GM23248 (cell line): ENCODE measurements around the gene OPN5. TPM values are rescaled to one million over a fixed set of nuclear protein-coding genes. Genes with fewer than 3 reads are reported as not detected.

Experiments
- DNase-seq: peaks from one replicate; pipeline ENCODE4 v3.0.0-alpha.2; 2015
- H2AFZ ChIP-seq: fragments of 200-600 bp; sonication (generic); 2 replicates; pipeline ENCODE4 v1.6.1; 2016; ENCODE audit warnings: antibody characterized with exemption
- H3F3A ChIP-seq: fragments of 200-600 bp; sonication (generic); 2 replicates; pipeline ENCODE4 v1.6.1; 2016; ENCODE audit warnings: mild to moderate bottlenecking, antibody characterized with exemption, mixed run types; ENCODE audit not compliant: insufficient read depth
- H3K27ac ChIP-seq: fragments of 200-600 bp; sonication (generic); 2 replicates; pipeline ENCODE4 v1.5.1; 2016; ENCODE audit warnings: mild to moderate bottlenecking
- H3K27me3 ChIP-seq: fragments of 200-600 bp; sonication (generic); replicated peaks from 2 replicates; pipeline ENCODE4 v1.6.1; 2016; ENCODE audit warnings: mild to moderate bottlenecking; ENCODE audit not compliant: insufficient read depth
- H3K36me3 ChIP-seq: fragments of 200-600 bp; sonication (generic); 2 replicates; pipeline ENCODE4 v1.6.1; 2016; ENCODE audit warnings: low read depth, mild to moderate bottlenecking
- H3K4me1 ChIP-seq: fragments of 200-600 bp; sonication (generic); 2 replicates; pipeline ENCODE4 v1.6.1; 2016; ENCODE audit warnings: mild to moderate bottlenecking; ENCODE audit not compliant: insufficient read depth
- H3K4me2 ChIP-seq: fragments of 200-600 bp; sonication (generic); one replicate; pipeline ENCODE4 v1.6.1; 2016; ENCODE audit warnings: mild to moderate bottlenecking; ENCODE audit not compliant: unreplicated experiment
- H3K4me3 ChIP-seq: fragments of 200-600 bp; sonication (generic); 2 replicates; pipeline ENCODE4 v1.5.1; 2016; ENCODE audit warnings: mild to moderate bottlenecking
- H3K79me2 ChIP-seq: fragments of 200-600 bp; sonication (generic); 2 replicates; pipeline ENCODE4 v1.6.1; 2016; ENCODE audit warnings: mild to moderate bottlenecking; ENCODE audit not compliant: insufficient read depth
- H3K9ac ChIP-seq: fragments of 200-600 bp; sonication (generic); 2 replicates; pipeline ENCODE4 v1.6.1; 2016; ENCODE audit warnings: mild to moderate bottlenecking
- H3K9me2 ChIP-seq: fragments of 200-600 bp; sonication (generic); 2 replicates; pipeline ENCODE4 v1.6.1; 2016; ENCODE audit warnings: mixed run types, mild to moderate bottlenecking, moderate library complexity; ENCODE audit not compliant: insufficient read depth
- H3K9me3 ChIP-seq: fragments of 200-600 bp; sonication (generic); one replicate; pipeline ENCODE4 v1.6.1; 2017; ENCODE audit warnings: low read depth
- H4K20me1 ChIP-seq: fragments of 200-600 bp; sonication (generic); 2 replicates; pipeline ENCODE4 v1.6.0; 2016; ENCODE audit not compliant: insufficient read depth
- EZH2 ChIP-seq: fragments of 200-600 bp; sonication (generic); IDR thresholded peaks from 2 replicates; pipeline ENCODE4 v1.6.1; 2018; ENCODE audit warnings: antibody characterized with exemption, mild to moderate bottlenecking; ENCODE audit not compliant: insufficient read depth, poor library complexity, severe bottlenecking
- EZH2phosphoT487 ChIP-seq: fragments of 200-600 bp; sonication (generic); IDR thresholded peaks from 2 replicates; pipeline ENCODE4 v1.6.1; 2018; ENCODE audit warnings: antibody characterized with exemption, moderate library complexity, mild to moderate bottlenecking, low read depth; ENCODE audit not compliant: insufficient read depth
- WGBS, 2 experiments: methylation state at CpG; one replicate each; pipeline ENCODE4 v1.1.6; 2015 to 2017; ENCODE audit warnings: low lambda C conversion rate in 2 of 2, low coverage in 1 of 2; ENCODE audit errors: missing lambda C conversion rate in 2 of 2; 5-methylcytosine and 5-hydroxymethylcytosine counted together
- in situ Hi-C: fragments of 300-500 bp; cut with MboI; formaldehyde crosslinking; loops from 2 replicates; pipeline ENCODE4 v1.15.0; 2020
- polyA plus RNA-seq: library from polyadenylated mRNA; unstranded; fragments of >200 nt; fragmentation: Nextera tagmentation; extraction: Ambion mirVana; gene quantifications from 2 replicates; pipeline ENCODE4 v1.2.1, GENCODE V29; 2016
- total RNA-seq: library from RNA; depleted of rRNA; stranded (reverse); fragments of >200 nt; shearing (Covaris generic); gene quantifications from 2 replicates; pipeline ENCODE4 v1.2.3, GENCODE V29; 2014

OPN5 gene
- total and polyA plus RNA-seq, 2 experiments from 2014 or later, result not detected

DNA sequence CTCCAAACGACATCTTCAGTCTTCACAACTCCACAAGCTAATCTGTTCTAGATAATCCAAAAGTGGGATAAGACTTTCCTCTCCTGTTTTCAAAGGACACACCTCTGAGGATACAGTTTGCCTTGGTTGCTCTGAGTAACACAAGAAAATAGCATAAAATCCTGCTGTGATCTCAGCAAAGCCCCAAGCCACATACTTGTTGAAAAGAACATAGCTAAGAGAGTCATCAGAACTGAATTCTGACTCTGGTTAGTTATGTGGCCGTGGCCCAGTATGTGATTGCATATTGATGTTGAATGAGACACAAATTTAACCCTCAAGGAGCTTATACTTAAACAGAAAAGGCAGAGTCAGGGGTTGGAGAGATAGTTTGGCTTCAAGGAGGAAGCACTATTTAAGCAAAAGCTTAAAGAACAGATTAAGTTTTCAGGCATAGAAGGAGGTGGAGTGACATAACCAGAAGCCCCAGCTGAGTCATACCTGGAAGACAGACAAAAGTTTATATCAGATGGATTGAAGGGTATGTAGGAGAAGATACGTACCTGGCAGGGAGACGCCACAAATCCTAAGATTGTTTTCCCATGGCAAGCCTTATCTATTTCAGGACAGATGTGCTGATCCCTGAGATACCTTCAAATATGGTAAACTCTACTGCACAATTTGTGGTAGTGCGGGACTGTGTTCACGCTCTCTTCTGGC, 41.2 kb downstream of the OPN5 start:
- no peaks in the 10 kb centered on the region for H3K4me1 ChIP-seq
- H3K9me2 ChIP-seq, result no peaks in the 10 kb centered on the region
- TF ChIP-seq EZH2, result no peak
- TF ChIP-seq EZH2phosphoT487, result no peak
- no peaks in the 10 kb centered on the region for H3F3A ChIP-seq
- H3K9me3 ChIP-seq, result no peaks in the 10 kb centered on the region
- H3K4me3 ChIP-seq, result no peak overlapping the region
- no peak overlapping the region for H3K9ac ChIP-seq
- WGBS, 2 experiments, result 34 to 38% methylated on average over 6 of the region's 6 CpGs
- no peaks in the 10 kb centered on the region for H3K27me3 ChIP-seq
- in situ Hi-C loops, result no loop called here
- H3K27ac ChIP-seq, result no peak overlapping the region
- H3K79me2 ChIP-seq, result no peaks in the 10 kb centered on the region
- no peak for DNase-seq
- H4K20me1 ChIP-seq, result no peaks in the 10 kb centered on the region
- H3K4me2 ChIP-seq, result no peak overlapping the region
- H2AFZ ChIP-seq, result no peak overlapping the region
- H3K36me3 ChIP-seq, result no peaks in the 10 kb centered on the region

GRCh38 chr6:47832386-47833100, 50.7 kb downstream of the OPN5 start:
- Histone ChIP-seq H3K4me3 (no peak overlapping the region), H4K20me1 (no peaks in the 10 kb centered on the region), H3K9me3 (no peaks in the 10 kb centered on the region), H2AFZ (no peak overlapping the region), H3K27me3 (no peaks in the 10 kb centered on the region), H3K9me2 (no peaks in the 10 kb centered on the region), H3K4me1 (no peaks in the 10 kb centered on the region), H3K36me3 (no peaks in the 10 kb centered on the region), H3F3A (no peaks in the 10 kb centered on the region), H3K4me2 (no peak overlapping the region), H3K9ac (no peak overlapping the region), H3K27ac (no peak overlapping the region), H3K79me2 (no peaks in the 10 kb centered on the region)
- in situ Hi-C loops, result no loop called here
- no peak for TF ChIP-seq EZH2
- no peak for TF ChIP-seq EZH2phosphoT487
- 7 to 11% methylated on average over 1 to 2 of the region's 2 CpGs for WGBS, 2 experiments
- DNase-seq, result no peak

GRCh38 chr6:47834196-47834595, 52.4 kb downstream of the OPN5 start:
- Histone ChIP-seq H3K9ac (no peak overlapping the region), H3K36me3 (no peaks in the 10 kb centered on the region), H3K4me1 (no peaks in the 10 kb centered on the region), H3K9me3 (no peaks in the 10 kb centered on the region), H2AFZ (no peak overlapping the region), H3K4me2 (no peak overlapping the region), H3K27me3 (no peaks in the 10 kb centered on the region), H3K9me2 (no peaks in the 10 kb centered on the region), H3K4me3 (no peak overlapping the region), H3K27ac (no peak overlapping the region), H3K79me2 (no peaks in the 10 kb centered on the region), H4K20me1 (no peaks in the 10 kb centered on the region), H3F3A (no peaks in the 10 kb centered on the region)
- no peak for DNase-seq
- in situ Hi-C loops, result no loop called here
- TF ChIP-seq EZH2phosphoT487, result no peak
- TF ChIP-seq EZH2, result no peak

- no peak overlapping the region for H3K9ac ChIP-seq
- H3F3A ChIP-seq, result no peaks in the 10 kb centered on the region
- DNase-seq, result no peak
- no peak overlapping the region for H3K4me2 ChIP-seq
- no peaks in the 10 kb centered on the region for H4K20me1 ChIP-seq
- H2AFZ ChIP-seq, result no peak overlapping the region
- no peaks in the 10 kb centered on the region for H3K79me2 ChIP-seq
- H3K36me3 ChIP-seq, result no peaks in the 10 kb centered on the region
- H3K9me3 ChIP-seq, result no peaks in the 10 kb centered on the region
- H3K9me2 ChIP-seq, result no peaks in the 10 kb centered on the region
- H3K27me3 ChIP-seq, result no peaks in the 10 kb centered on the region
- H3K4me3 ChIP-seq, result no peak overlapping the region
- H3K4me1 ChIP-seq, result no peaks in the 10 kb centered on the region
- H3K27ac ChIP-seq, result no peak overlapping the region
- in situ Hi-C loops, result no loop called here
- TF ChIP-seq EZH2, result no peak
- no peak for TF ChIP-seq EZH2phosphoT487
Measured at GRCh38 chr6:47836046-47836445, 54.2 kb downstream of the OPN5 start.

DNA sequence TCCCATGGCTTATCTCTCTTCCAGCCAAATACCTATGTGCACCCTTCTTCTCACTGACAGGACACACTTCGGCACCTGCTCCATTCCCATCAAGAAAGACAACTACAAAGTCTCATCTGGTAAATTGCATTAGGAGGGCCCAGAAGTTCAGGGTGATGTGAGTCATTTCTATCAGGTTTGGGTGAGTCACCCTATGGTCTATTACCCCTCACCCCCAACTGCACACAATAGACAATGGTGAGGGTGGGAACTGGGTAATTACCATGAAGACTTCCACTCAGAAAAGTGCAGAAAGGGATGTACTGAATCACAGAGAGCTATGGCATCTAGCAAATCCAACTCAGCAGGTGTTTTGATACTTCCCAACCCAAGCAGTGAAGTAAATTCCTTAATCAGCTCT, 54.8 kb downstream of the OPN5 start:
- Histone ChIP-seq H3K4me1 (no peaks in the 10 kb centered on the region), H3K27ac (no peak overlapping the region), H3K27me3 (no peaks in the 10 kb centered on the region), H3F3A (no peaks in the 10 kb centered on the region), H3K4me3 (no peak overlapping the region), H3K79me2 (no peaks in the 10 kb centered on the region), H2AFZ (no peak overlapping the region), H4K20me1 (no peaks in the 10 kb centered on the region), H3K9ac (no peak overlapping the region), H3K9me2 (no peaks in the 10 kb centered on the region), H3K36me3 (no peaks in the 10 kb centered on the region), H3K9me3 (no peaks in the 10 kb centered on the region), H3K4me2 (no peak overlapping the region)
- in situ Hi-C loops, result no loop called here
- TF ChIP-seq EZH2phosphoT487, result no peak
- TF ChIP-seq EZH2, result no peak
- no peak for DNase-seq
- 23 to 26% methylated on average over 1 of the region's 1 CpG for WGBS, 2 experiments
